Hippocampal formation (tissue), 2 donors: ENCODE data around the gene KNSTRN.

Source experiments
- DNase-seq, 2 donors: peaks; one replicate each; lab custom pipeline; 2025; lab: John Stamatoyannopoulos, UW

KNSTRN gene

DNA sequence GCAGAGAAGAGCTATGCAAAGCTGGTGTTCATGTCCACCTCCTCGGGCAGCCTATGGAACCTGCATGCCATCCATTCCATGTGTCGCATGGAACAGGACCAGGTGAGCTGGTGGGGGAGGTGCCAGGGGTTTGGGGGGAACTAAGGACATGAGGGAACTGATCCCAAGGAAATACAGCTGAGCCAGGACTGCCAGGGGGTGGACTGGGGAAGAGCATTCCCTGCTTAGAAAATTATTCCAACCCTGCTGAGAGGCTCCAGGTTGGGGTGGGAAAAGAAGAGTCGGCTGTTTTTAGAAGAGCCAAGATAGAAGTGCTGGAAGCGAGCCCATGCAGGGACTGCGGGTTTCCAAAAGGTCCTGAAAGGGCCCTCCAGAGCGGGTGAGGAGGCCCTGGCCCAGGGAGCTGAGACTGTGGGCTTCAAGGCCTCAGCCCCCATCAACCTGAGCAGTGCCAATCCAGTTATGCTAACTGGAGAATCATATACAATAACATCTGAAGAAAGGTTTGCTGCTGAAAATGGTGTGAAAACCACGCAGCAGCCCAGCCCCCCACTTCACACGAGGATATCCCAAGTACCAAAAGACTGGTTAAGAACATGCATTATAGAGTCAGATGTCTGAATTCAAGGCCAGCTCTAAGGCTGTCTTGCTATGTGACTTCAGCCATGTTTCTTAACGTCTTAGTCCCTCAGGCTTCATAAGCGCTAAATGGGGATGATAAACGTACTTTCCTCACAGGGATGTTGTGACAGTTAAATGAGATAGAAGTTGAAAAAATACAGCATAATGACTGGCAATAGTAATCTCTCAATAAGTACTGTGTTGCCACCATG is 16.7 kb upstream of the KNSTRN start:
- DNase-seq = no peak

- peak; percentile 54 to 77 for DNase-seq
These were observed 15.8 kb upstream of the KNSTRN start for GRCh38 chr15:40366457-40367370.

DNA sequence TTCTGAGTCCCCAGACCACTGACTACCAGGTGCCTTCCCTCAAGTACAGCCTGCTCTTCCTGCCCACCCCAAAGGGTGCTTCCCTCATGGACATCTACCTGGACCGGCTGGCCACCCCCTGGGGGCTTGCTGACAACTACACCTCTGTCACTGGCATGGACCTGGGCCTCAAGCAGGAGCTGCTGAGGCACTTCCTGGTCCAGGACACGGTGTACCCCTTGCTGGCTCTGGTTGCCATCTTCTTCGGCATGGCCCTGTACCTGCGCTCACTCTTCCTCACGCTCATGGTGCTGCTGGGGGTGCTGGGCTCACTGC is 15.2 kb upstream of the KNSTRN start:
- no peak for DNase-seq

GRCh38 chr15:40367686-40368611 is 14.6 kb upstream of the KNSTRN start:
- DNase-seq = peak; percentile 62

- no peak for DNase-seq
These were observed 13.6 kb upstream of the KNSTRN start for GRCh38 chr15:40368719-40369473.

GRCh38 chr15:40369474-40369869 is 13.0 kb upstream of the KNSTRN start:
- DNase-seq = no peak

- no peak for DNase-seq
These were observed 12.6 kb upstream of the KNSTRN start for GRCh38 chr15:40369971-40370370.

DNA sequence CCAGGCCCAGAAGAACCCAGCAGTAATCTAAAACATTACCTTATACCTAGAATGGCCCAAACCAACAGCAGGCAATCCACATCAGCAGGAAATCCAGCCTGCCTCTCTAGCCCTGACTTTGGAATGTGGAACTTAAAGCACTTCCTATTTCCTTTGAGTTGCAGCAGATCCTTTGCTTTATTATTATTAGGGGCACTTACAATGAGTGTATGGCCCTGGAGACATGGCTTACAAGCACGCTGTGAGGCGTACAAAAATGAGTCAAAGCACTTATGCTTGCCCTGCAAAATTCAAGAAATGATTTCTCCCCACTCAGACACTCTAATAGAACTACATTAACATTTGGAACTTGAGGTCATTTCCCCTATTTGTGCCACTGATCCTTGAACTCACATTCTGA is 9.5 kb upstream of the KNSTRN start:
- DNase-seq = no peak

DNA sequence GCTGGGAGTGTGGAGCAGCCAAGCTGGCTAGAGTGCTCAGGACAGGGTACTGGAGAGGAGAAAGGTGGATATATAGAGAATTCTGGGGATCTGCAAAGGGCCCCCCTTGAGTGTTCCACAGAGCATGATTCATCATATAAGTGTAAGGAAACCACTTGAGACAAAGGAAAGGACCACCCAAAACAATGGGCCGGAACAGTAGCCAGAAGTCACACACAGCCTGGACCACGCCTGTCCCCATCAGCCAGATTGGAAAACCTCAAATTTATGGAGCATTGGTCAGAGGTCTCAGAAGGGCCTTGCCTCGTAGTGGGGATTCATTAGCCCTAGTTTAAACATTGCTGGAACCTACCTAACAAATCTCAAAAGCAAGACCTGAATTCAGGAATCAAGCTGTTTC is 4.9 kb upstream of the KNSTRN start:
- no peak for DNase-seq

GRCh38 chr15:40379374-40379773 is 3.1 kb upstream of the KNSTRN start:
- DNase-seq = no peak

GRCh38 chr15:40379853-40380252 is 2.7 kb upstream of the KNSTRN start:
- DNase-seq = no peak

DNA sequence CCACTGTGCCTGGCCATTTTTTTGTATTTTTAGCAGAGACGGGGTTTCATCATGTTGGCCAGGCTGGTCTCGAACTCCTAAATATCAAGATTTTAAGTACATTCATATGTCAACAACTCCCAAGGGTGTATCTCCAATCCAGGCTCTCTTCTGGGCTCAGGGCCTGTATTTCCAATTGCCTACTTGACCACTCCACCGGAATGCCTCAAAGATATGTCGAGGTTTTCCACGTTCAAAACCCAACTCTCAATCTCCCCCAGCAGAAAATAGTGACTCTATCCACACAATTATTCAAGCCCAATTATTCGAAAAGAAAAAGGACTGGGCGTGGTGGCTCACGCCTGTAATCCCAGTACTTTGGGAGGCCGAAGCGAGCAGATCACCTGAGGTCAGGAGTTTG is 1.9 kb upstream of the KNSTRN start:
- DNase-seq = no peak

- DNase-seq = no peak
These were observed 547 bp upstream of the KNSTRN start for GRCh38 chr15:40381818-40382529.

DNA sequence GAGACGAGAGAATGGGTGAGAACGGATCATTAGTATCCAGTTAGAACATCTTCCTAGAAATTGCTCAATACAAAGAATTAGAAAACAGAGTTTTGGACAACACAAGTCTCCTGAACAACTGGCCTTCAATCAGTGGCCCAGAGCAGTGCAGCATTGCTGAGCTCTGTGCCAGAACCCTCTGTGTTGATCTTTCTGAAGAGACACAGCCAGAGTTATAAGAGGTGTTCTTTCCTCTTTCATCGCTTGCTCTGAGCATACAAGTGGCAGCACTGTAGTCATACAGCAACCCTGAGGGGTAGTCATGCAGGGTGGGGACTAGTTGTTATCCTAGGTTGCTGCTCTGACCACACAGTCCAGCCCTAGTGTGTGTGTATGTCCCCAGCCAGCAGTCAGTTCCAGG is 4.0 kb downstream of the KNSTRN start:
- DNase-seq = no peak

GRCh38 chr15:40388941-40389823 is 6.7 kb downstream of the KNSTRN start:
- DNase-seq = no peak

GRCh38 chr15:40389824-40390595 is 7.5 kb downstream of the KNSTRN start:
- DNase-seq = no peak

DNA sequence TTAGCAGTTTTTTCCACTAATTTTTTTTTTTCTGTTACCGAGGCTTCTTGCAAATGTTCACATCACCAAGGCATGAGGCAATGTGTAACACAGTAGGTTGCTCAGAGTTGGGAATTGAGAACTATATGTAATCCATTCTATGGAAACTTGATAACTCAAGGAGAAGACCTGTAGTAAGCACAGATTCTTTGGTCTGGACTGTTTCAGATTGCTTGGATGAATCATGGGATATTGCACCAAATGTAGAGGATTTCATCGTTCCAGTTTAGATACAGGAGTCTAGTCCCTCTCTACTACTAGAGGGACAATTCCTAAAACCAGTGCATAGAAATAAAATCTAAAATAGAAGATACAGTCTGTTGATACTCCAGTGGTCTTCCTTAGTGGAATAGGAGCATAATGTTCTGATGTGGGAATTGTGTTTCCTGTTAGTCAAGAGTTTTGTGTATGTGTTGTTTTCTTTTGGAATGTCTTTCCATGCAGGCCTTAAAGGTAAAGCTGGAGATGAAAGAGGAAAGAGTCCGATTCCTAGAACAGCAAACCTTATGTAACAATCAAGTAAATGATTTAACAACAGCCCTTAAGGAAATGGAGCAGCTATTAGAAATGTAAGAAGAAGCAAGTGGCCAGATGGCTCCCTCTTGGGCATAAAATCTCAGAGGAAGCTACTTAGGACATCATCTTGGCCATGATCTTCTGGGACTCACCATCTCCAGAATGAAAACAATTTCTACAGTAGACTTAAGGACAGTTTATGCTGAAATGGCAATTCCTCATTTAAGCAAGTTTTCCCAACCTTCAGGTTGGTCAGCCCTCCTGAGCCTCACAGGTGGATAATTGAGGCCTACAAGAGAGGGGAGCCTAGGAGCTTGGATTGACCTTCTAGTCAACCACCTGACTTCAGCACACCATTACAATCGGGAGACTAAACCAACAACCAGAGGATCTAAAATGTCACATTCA is 10.7 kb downstream of the KNSTRN start:
- no peak for DNase-seq
